SK-N-SH treated with all-trans-retinoic acid at 6 μM for 48 hours (cell line): ENCODE data around the gene KRT84.
"Not testable (repeated sequence)": the region's sequence is repeated elsewhere in the genome, so short reads cannot be mapped to it uniquely, and the experiment has no call there.

Experiments used
- ATAC-seq: fragments of 200-7000 bp; cut with Tn5 transposase; 3 replicates; pipeline ENCODE4 v1.9.1; 2020; ENCODE audit warnings: mild to moderate bottlenecking, moderate library complexity
- ARNTL ChIP-seq: fragments of 450-650 bp; formaldehyde crosslinking; IDR thresholded peaks from 2 replicates; pipeline ENCODE4 v1.5.0; 2020; ENCODE audit warnings: low read depth, mild to moderate bottlenecking, moderate library complexity, borderline replicate concordance
- BACH2 ChIP-seq: fragments of 250-450 bp; sonication (Bioruptor Pico); IDR thresholded peaks from 2 replicates; pipeline ENCODE4 v1.9.0; 2021; ENCODE audit warnings: mild to moderate bottlenecking, borderline replicate concordance
- CREB5 ChIP-seq: fragments of 250-450 bp; sonication (Bioruptor Pico); IDR thresholded peaks from 2 replicates; pipeline ENCODE4 v1.5.1; 2020; ENCODE audit warnings: low read depth, mild to moderate bottlenecking, moderate library complexity
- CSDC2 ChIP-seq: fragments of 250-450 bp; sonication (Bioruptor Pico); IDR thresholded peaks from 2 replicates; pipeline ENCODE4 v1.5.0; 2020; ENCODE audit warnings: mild to moderate bottlenecking, moderate library complexity
- CSRNP3 ChIP-seq: fragments of 250-450 bp; sonication (Bioruptor Pico); IDR thresholded peaks from 2 replicates; pipeline ENCODE4 v1.5.1; 2021; ENCODE audit warnings: mild to moderate bottlenecking, moderate library complexity
- ESRRG ChIP-seq: fragments of 250-450 bp; sonication (Bioruptor Pico); IDR thresholded peaks from 2 replicates; pipeline ENCODE4 v1.6.1; 2021; ENCODE audit warnings: mild to moderate bottlenecking
- GLIS3 ChIP-seq: fragments of 250-450 bp; sonication (Bioruptor Pico); IDR thresholded peaks from 2 replicates; pipeline ENCODE4 v1.5.0; 2020; ENCODE audit warnings: mild to moderate bottlenecking, moderate library complexity
- ISL1 ChIP-seq: fragments of 250-450 bp; sonication (Bioruptor Pico); IDR thresholded peaks from 2 replicates; pipeline ENCODE4 v2.1.2; 2022; ENCODE audit warnings: mild to moderate bottlenecking, moderate library complexity
- OSR1 ChIP-seq: fragments of 250-450 bp; sonication (Bioruptor Pico); IDR thresholded peaks from 2 replicates; pipeline ENCODE4 v1.8.0; 2022; ENCODE audit warnings: moderate library complexity, mild to moderate bottlenecking, inconsistent platforms
- PATZ1 ChIP-seq: fragments of 250-450 bp; sonication (Bioruptor Pico); IDR thresholded peaks from 2 replicates; pipeline ENCODE4 v1.8.0; 2020; ENCODE audit warnings: mild to moderate bottlenecking, moderate library complexity, borderline replicate concordance
- POU6F1 ChIP-seq: fragments of 250-450 bp; sonication (Bioruptor Pico); IDR thresholded peaks from 2 replicates; pipeline ENCODE4 v1.8.0; 2021; ENCODE audit warnings: low read depth, mild to moderate bottlenecking, moderate library complexity, borderline replicate concordance
- PPARA ChIP-seq: fragments of 250-450 bp; sonication (Bioruptor Pico); IDR thresholded peaks from 2 replicates; pipeline ENCODE4 v1.5.0; 2020; ENCODE audit warnings: mild to moderate bottlenecking, borderline replicate concordance
- RARB ChIP-seq: fragments of 250-450 bp; sonication (Bioruptor Pico); IDR thresholded peaks from 2 replicates; pipeline ENCODE4 v1.8.0; 2021; ENCODE audit warnings: mild to moderate bottlenecking, moderate library complexity
- SNAI2 ChIP-seq: fragments of 250-450 bp; sonication (Bioruptor Pico); IDR thresholded peaks from 2 replicates; pipeline ENCODE4 v1.5.0; 2020; ENCODE audit warnings: mild to moderate bottlenecking, moderate library complexity
- TCF4 ChIP-seq: fragments of 250-450 bp; sonication (Bioruptor Pico); IDR thresholded peaks from 2 replicates; pipeline ENCODE4 v1.8.0; 2021; ENCODE audit warnings: mild to moderate bottlenecking, moderate library complexity, borderline replicate concordance
- TOX ChIP-seq: fragments of 250-450 bp; sonication (Bioruptor Pico); IDR thresholded peaks from 2 replicates; pipeline ENCODE4 v1.8.0; 2021; ENCODE audit warnings: mild to moderate bottlenecking, moderate library complexity, borderline replicate concordance
- TSHZ2 ChIP-seq: fragments of 250-450 bp; sonication (Bioruptor Pico); IDR thresholded peaks from 2 replicates; pipeline ENCODE4 v1.5.0; 2020; ENCODE audit warnings: mild to moderate bottlenecking, moderate library complexity
- ZC3H10 ChIP-seq: fragments of 250-450 bp; sonication (Bioruptor Pico); IDR thresholded peaks from 2 replicates; pipeline ENCODE4 v1.5.1; 2021; ENCODE audit warnings: mild to moderate bottlenecking, moderate library complexity
- ZFP3 ChIP-seq: fragments of 250-450 bp; sonication (Bioruptor Pico); IDR thresholded peaks from 2 replicates; pipeline ENCODE4 v1.5.0; 2020; ENCODE audit warnings: mild to moderate bottlenecking, moderate library complexity
- ZFP30 ChIP-seq: fragments of 450-650 bp; formaldehyde crosslinking; IDR thresholded peaks from 2 replicates; pipeline ENCODE4 v1.5.0; 2022; ENCODE audit warnings: mild to moderate bottlenecking, moderate library complexity
- ZNF70 ChIP-seq: fragments of 450-650 bp; formaldehyde crosslinking; IDR thresholded peaks from 2 replicates; pipeline ENCODE4 v1.5.0; 2020; ENCODE audit warnings: mild to moderate bottlenecking, moderate library complexity
- ZNF8 ChIP-seq: fragments of 450-650 bp; formaldehyde crosslinking; IDR thresholded peaks from 2 replicates; pipeline ENCODE4 v1.5.0; 2020; ENCODE audit warnings: mild to moderate bottlenecking, moderate library complexity

KRT84 gene

GRCh38 chr12:52347016-52347415 lies 38.4 kb downstream of the KRT84 start:
- TF ChIP-seq PPARA (CRISPR knock-in tag) (no peak), OSR1 (CRISPR knock-in tag) (no peak), PATZ1 (CRISPR knock-in tag) (no peak), GLIS3 (CRISPR knock-in tag) (no peak), ZNF8 (CRISPR knock-in tag) (no peak), CSDC2 (CRISPR knock-in tag) (no peak), TOX (CRISPR knock-in tag) (no peak), RARB (CRISPR knock-in tag) (no peak), ARNTL (CRISPR knock-in tag) (no peak), TCF4 (no peak), ZC3H10 (no peak), BACH2 (CRISPR knock-in tag) (no peak), ZFP30 (CRISPR knock-in tag) (no peak), CREB5 (CRISPR knock-in tag) (no peak), ESRRG (no peak), CSRNP3 (CRISPR knock-in tag) (no peak), TSHZ2 (no peak), ZFP3 (no peak), POU6F1 (CRISPR knock-in tag) (no peak), SNAI2 (CRISPR knock-in tag) (no peak)
- ATAC-seq: no peak

- no peak for ATAC-seq
- TF ChIP-seq ZNF8 (CRISPR knock-in tag) (no peak), ZFP30 (CRISPR knock-in tag) (no peak), TOX (CRISPR knock-in tag) (no peak), ISL1 (no peak), CSDC2 (CRISPR knock-in tag) (no peak), PPARA (CRISPR knock-in tag) (no peak), PATZ1 (CRISPR knock-in tag) (no peak), ESRRG (no peak), ZC3H10 (no peak), CSRNP3 (CRISPR knock-in tag) (no peak), GLIS3 (CRISPR knock-in tag) (no peak), ZNF70 (CRISPR knock-in tag) (no peak)
- TF ChIP-seq, all 23 proteins: peak for 0
These were observed 38.9 kb downstream of the KRT84 start for GRCh38 chr12:52346593-52346992.

- ATAC-seq: not testable (repeated sequence)
These were observed 40.4 kb downstream of the KRT84 start for GRCh38 chr12:52345041-52345440.
